Breast epithelium (tissue), 4 donors: ENCODE measurements around the gene CTTNBP2. TPM values are rescaled to one million over a fixed set of nuclear protein-coding genes. Genes with fewer than 3 reads are reported as not detected.

ENCODE experiments used
- DNase-seq, 2 donors: peaks; one replicate each; pipeline ENCODE4 v3.0.0-alpha.2; 2019; ENCODE audit warnings: low spot score in 2 of 2
- H3K27ac ChIP-seq, 2 donors: fragments of 200-600 bp; sonication (generic) in 1 of 2; one replicate each; pipeline ENCODE4 v1.5.1; 2016 to 2019; ENCODE audit warnings: mild to moderate bottlenecking in 1 of 2
- H3K27me3 ChIP-seq, 2 donors: fragments of 200-600 bp; sonication (generic) in 1 of 2; one replicate each; pipeline versions ENCODE4 v1.5.1 to v1.6.0; 2017 to 2019; ENCODE audit warnings: control low read depth in 1 of 2, mild to moderate bottlenecking in 1 of 2
- H3K36me3 ChIP-seq: fragments of 200-600 bp; one replicate; pipeline ENCODE4 v1.5.1; 2019
- H3K4me1 ChIP-seq, 2 donors: fragments of 200-600 bp; sonication (generic); one replicate each; pipeline ENCODE4 v1.5.1; 2016 to 2019; ENCODE audit warnings: control low read depth in 1 of 2
- H3K4me3 ChIP-seq, 3 donors: fragments of 200-600 bp; sonication (generic); 1 replicate in 2 of 3; 2 replicates in 1 of 3; pipeline ENCODE4 v1.5.1; 2016 to 2019; ENCODE audit warnings: mild to moderate bottlenecking in 3 of 3, moderate library complexity in 2 of 3
- H3K9me3 ChIP-seq, 2 donors: fragments of 200-600 bp; sonication (generic) in 1 of 2; one replicate each; pipeline ENCODE4 v1.5.1; 2016 to 2019; ENCODE audit warnings: control low read depth in 1 of 2
- POLR2A ChIP-seq: fragments of 450-650 bp; IDR thresholded peaks from one replicate; pipeline ENCODE4 v1.6.1; 2016; ENCODE audit warnings: antibody characterized with exemption, mild to moderate bottlenecking, moderate library complexity
- POLR2AphosphoS5 ChIP-seq, 3 donors: sonication (generic); formaldehyde crosslinking; IDR thresholded peaks; one replicate each; pipeline ENCODE4 v1.6.1; 2017; ENCODE audit warnings: antibody characterized with exemption in 3 of 3
- intact Hi-C: fragments of 100-400 bp; cut with DNase I; formaldehyde crosslinking; loops from one replicate; pipeline ENCODE4 v1.15.1; 2023; ENCODE audit warnings: low total_unique reads
- total RNA-seq, 3 donors: library from RNA; depleted of rRNA; stranded (reverse); fragments of >200 nt; gene quantifications; one replicate each; pipeline ENCODE4 v1.1.0, GENCODE V29; 2016
- TF ChIP-seq, protein P1 (sequence below), 3 donors: fragments of 450-650 bp; IDR thresholded peaks; one replicate each; pipeline ENCODE4 v1.5.1; 2016 to 2017; ENCODE audit warnings: antibody characterized with exemption in 3 of 3, mild to moderate bottlenecking in 3 of 3, moderate library complexity in 3 of 3

The CTTNBP2 gene
- total RNA-seq, 3 donors from 2014 or later, result 8.8 to 37.0 (median 13.8) TPM

GRCh38 chr7:117782761-117783160 lies 90.5 kb downstream of the CTTNBP2 start:
- Histone ChIP-seq H3K9me3 (no peaks in the 10 kb centered on the region), H3K27me3 (no peaks in the 10 kb centered on the region), H3K36me3 (no peaks in the 10 kb centered on the region), H3K27ac (no peak overlapping the region), H3K4me3 (no peak overlapping the region), H3K4me1 (no peaks in the 10 kb centered on the region)
- no peak for TF ChIP-seq POLR2AphosphoS5 (IDR thresholded peaks at IDR 0.05)
- TF ChIP-seq, protein P1, sequence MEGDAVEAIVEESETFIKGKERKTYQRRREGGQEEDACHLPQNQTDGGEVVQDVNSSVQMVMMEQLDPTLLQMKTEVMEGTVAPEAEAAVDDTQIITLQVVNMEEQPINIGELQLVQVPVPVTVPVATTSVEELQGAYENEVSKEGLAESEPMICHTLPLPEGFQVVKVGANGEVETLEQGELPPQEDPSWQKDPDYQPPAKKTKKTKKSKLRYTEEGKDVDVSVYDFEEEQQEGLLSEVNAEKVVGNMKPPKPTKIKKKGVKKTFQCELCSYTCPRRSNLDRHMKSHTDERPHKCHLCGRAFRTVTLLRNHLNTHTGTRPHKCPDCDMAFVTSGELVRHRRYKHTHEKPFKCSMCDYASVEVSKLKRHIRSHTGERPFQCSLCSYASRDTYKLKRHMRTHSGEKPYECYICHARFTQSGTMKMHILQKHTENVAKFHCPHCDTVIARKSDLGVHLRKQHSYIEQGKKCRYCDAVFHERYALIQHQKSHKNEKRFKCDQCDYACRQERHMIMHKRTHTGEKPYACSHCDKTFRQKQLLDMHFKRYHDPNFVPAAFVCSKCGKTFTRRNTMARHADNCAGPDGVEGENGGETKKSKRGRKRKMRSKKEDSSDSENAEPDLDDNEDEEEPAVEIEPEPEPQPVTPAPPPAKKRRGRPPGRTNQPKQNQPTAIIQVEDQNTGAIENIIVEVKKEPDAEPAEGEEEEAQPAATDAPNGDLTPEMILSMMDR (IDR thresholded peaks at IDR 0.05), result no peak
- no peak for DNase-seq
- intact Hi-C loops, result no loop called here

GRCh38 chr7:117781707-117782106 lies 91.5 kb downstream of the CTTNBP2 start:
- H3K9me3 ChIP-seq, result no peaks in the 10 kb centered on the region
- H3K27ac ChIP-seq, result no peak overlapping the region
- H3K4me1 ChIP-seq, result no peaks in the 10 kb centered on the region
- H3K36me3 ChIP-seq, result no peaks in the 10 kb centered on the region
- TF ChIP-seq POLR2A (no peak), POLR2AphosphoS5 (IDR thresholded peaks at IDR 0.05) (no peak)
- TF ChIP-seq, protein P1 (IDR thresholded peaks at IDR 0.05), result no peak
- intact Hi-C loops, result no loop called here
- DNase-seq, result no peak
- no peak overlapping the region for H3K4me3 ChIP-seq
- H3K27me3 ChIP-seq, result no peaks in the 10 kb centered on the region

GRCh38 chr7:117780832-117781231 lies 92.4 kb downstream of the CTTNBP2 start:
- Histone ChIP-seq H3K36me3 (no peaks in the 10 kb centered on the region), H3K27me3 (no peaks in the 10 kb centered on the region), H3K4me3 (no peak overlapping the region), H3K9me3 (no peaks in the 10 kb centered on the region), H3K4me1 (no peaks in the 10 kb centered on the region), H3K27ac (no peak overlapping the region)
- intact Hi-C loops, result no loop called here
- DNase-seq, result no peak
- TF ChIP-seq, protein P1 (IDR thresholded peaks at IDR 0.05), result no peak
- no peak for TF ChIP-seq POLR2A
- TF ChIP-seq POLR2AphosphoS5 (IDR thresholded peaks at IDR 0.05), result no peak

DNA sequence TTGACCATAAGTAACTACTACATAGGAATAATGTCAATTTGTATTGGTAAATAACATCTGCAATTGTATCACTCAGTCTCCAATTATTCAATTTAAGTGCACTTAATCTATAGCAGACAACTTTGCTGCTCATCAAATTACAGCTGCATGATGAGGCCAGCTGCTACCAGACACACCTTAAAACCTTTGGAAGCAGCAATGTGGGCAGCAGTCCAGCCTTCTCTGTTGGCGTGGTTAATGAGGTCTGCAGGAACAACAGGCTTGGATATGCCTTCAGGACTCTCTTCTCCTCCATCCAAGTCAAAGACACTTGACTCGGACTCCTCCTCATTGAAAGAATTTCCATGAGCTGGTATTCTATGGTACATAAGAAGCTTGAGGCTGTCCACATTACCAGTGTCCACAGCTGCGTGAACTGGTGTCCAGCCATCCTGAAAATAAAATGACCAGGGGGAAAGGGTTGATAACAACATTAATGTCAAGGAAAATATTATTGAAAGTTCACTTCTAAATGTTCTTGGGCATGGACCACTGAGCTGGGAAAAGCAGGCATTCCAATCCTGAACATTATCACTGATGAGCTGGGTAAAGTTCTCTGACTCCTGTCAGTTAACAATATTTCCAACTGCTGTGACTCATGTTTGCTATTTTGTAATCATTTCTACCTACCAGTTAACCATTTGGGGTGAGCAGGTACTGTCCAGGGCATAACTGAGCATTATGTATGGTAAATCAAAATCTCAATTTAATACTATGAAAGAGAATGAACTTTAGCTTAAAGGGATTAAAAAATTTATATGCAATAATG lies 95.7 kb downstream of the CTTNBP2 start:
- Histone ChIP-seq H3K36me3 (no peaks in the 10 kb centered on the region), H3K4me1 (no peaks in the 10 kb centered on the region), H3K4me3 (no peak overlapping the region), H3K9me3 (no peaks in the 10 kb centered on the region), H3K27me3 (no peaks in the 10 kb centered on the region), H3K27ac (no peak overlapping the region)
- TF ChIP-seq, protein P1 (IDR thresholded peaks at IDR 0.05), result no peak
- TF ChIP-seq POLR2A (no peak), POLR2AphosphoS5 (IDR thresholded peaks at IDR 0.05) (no peak)
- no peak for DNase-seq
- intact Hi-C loops, result no loop called here

- H3K27me3 ChIP-seq, result no peaks in the 10 kb centered on the region
- intact Hi-C loops, result no loop called here
- DNase-seq, result no peak
- H3K4me3 ChIP-seq, result no peak overlapping the region
- H3K36me3 ChIP-seq, result no peaks in the 10 kb centered on the region
- TF ChIP-seq, protein P1 (IDR thresholded peaks at IDR 0.05), result no peak
- TF ChIP-seq POLR2AphosphoS5 (IDR thresholded peaks at IDR 0.05) (no peak), POLR2A (no peak)
- no peaks in the 10 kb centered on the region for H3K9me3 ChIP-seq
- H3K4me1 ChIP-seq, result no peaks in the 10 kb centered on the region
- no peak overlapping the region for H3K27ac ChIP-seq
Measured at GRCh38 chr7:117776224-117776623, 97.0 kb downstream of the CTTNBP2 start.
